ENCODE data around the gene OR4K15.
"Not testable (repeated sequence)": the region's sequence is repeated elsewhere in the genome, so short reads cannot be mapped to it uniquely, and the experiment has no call there.

OR4K15 gene, protein sequence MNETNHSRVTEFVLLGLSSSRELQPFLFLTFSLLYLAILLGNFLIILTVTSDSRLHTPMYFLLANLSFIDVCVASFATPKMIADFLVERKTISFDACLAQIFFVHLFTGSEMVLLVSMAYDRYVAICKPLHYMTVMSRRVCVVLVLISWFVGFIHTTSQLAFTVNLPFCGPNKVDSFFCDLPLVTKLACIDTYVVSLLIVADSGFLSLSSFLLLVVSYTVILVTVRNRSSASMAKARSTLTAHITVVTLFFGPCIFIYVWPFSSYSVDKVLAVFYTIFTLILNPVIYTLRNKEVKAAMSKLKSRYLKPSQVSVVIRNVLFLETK

DNA sequence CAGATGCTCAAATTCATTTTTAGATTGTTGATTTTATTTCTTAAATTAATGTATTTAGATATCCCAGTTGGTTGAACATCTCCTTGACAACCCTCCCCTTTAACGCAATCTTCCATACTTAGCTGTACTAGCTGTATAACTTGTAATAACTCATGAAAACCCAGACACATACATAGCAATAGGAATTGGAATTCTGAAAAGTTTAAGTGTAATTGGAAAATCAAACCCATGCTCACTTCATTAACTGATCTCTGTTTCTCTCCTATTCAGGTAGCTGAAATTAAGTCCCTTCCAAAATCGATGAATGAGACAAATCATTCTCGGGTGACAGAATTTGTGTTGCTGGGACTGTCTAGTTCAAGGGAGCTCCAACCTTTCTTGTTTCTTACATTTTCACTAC is at the start of gene OR4K15:
OR4K15 (plus strand) TSS at position 301 of the 400 bp plus-strand sequence; CDS start at position 301, 0 bp downstream.
- DNase-seq (ENCODE audit: low read depth) = no peak

- DNase-seq (ENCODE audit: low read depth) = no peak
Observed at GRCh38 chr14:19930617-19931016, 44.8 kb upstream of the OR4K15 start, which contains the start of gene OR4K1. Gene OR4K1 (plus strand): TSS chr14:19930917. CDS start chr14:19935667, 4,750 bp downstream.

DNA sequence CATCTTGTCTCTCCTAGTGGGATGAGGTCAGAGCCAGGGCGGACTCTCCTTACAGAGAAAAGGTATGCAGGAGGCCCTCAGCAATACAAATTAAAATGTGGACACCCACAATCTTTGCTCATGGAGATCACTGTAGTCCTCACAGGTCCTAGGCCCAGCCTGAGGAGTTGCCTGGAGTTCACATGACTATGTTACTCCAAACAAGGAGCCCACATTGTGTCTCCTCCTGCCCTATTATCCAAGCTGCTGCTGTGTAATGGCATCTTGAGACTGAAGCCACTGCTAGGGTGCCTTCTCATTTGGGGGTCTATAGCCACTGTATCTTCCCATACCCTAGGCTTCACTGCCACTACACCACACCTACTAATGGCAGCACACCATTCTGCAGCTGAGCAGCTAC is 33.7 kb upstream of the OR4K15 start:
- no peak for DNase-seq (ENCODE audit: low read depth)

DNA sequence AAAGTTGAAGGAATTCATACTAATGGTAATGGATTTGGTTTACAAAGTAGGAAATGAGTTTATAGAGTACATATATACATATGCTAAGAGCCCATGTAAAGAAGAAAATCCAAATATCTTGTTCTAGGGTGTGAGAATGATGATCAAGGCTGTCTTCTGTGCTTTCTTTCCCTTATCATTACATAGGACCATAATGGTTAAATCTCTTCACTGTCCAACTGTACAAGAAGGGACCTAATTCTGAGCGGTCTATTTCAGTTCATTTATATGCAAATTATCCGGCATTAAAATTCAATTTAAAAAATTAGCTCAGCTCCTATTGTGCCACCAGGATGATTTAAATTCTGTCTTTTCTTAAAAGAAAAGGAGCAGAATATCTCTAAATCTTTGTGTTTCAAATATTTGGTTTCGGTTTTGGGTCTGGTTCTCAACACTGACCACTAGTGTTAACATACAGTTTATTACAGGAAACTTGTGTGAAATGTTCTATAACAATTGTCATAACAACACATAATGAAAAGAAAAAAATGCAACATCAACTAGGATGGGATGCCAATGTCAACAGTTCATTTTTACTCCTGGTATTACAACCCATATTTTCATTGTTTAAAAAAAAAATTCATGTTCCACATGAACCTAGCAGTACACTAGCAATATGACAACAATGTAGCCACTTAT is 27.8 kb upstream of the OR4K15 start:
- DNase-seq (ENCODE audit: low read depth) = no peak

DNA sequence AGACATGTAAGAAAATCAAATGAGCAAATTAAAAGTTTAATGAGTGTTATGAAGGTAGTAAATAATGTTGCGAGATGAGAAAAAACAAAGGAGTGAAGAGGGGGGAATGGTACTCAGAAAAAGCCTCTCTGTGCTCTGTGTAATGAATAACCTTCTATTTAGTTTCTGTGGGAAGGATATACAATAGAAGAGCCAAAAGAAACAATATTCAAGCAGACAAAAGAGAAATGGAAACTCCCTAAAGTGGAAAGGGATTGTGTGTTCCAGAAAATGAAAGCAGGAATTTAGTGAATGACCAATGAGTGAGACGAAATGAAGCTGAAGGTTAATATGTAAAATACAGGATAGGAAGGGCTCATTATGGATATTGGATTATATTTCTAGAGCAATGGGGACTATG is 26.2 kb upstream of the OR4K15 start:
- no peak for DNase-seq (ENCODE audit: low read depth)

GRCh38 chr14:19969735-19970134 is 5.7 kb upstream of the OR4K15 start:
- not testable (repeated sequence) for DNase-seq (ENCODE audit: low read depth)

GRCh38 chr14:19974844-19975243 is 547 bp upstream of the OR4K15 start:
- DNase-seq (ENCODE audit: low read depth) = no peak

GRCh38 chr14:19993438-19993837 is 18.0 kb downstream of the OR4K15 start:
- no peak for DNase-seq (ENCODE audit: low read depth)

DNA sequence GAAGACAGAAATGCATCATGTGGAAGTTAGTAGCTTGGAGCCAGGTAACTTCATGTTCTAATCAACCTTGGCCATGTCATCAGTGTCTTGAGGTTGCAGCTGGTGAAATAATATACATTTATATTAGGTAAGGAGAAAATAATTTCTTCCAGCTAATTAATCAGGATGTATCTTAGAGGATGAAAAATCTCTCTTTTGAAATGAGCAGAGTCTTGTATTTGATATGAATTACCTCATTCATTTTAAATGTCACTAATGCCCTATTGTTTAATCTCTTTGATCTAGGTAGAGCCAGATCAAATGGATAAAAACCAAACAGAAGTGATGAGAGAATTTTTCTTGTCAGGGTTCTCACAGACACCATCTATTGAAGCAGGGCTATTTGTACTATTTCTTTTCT is 26.5 kb downstream of the OR4K15 start, which contains the start of gene OR4Q2:
OR4Q2 (plus strand) TSS at position 301 of the 400 bp plus-strand sequence.
- DNase-seq (ENCODE audit: low read depth) = no peak

- DNase-seq (ENCODE audit: low read depth) = no peak
Observed at GRCh38 chr14:20002319-20002718, 26.9 kb downstream of the OR4K15 start.

DNA sequence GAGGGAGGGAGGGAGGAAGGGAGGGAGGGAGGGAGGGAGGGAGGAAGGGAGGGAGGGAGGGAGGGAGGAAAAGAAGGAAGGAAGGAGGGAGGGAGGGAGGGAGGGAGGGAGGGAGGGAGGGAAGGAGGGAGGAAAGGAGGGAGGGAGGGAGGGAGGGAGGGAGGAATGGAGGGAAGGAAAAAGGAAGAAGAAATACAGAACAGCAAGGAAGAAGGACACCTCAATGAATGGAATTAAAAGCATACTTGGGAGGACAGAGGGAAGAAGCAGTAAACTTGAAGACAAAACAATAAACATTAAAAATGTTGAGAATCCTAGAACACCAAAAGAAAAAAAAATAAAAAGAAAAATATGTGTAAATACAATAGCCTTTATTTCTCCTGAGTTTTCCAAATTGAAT is 32.8 kb downstream of the OR4K15 start:
- no peak for DNase-seq (ENCODE audit: low read depth)

DNA sequence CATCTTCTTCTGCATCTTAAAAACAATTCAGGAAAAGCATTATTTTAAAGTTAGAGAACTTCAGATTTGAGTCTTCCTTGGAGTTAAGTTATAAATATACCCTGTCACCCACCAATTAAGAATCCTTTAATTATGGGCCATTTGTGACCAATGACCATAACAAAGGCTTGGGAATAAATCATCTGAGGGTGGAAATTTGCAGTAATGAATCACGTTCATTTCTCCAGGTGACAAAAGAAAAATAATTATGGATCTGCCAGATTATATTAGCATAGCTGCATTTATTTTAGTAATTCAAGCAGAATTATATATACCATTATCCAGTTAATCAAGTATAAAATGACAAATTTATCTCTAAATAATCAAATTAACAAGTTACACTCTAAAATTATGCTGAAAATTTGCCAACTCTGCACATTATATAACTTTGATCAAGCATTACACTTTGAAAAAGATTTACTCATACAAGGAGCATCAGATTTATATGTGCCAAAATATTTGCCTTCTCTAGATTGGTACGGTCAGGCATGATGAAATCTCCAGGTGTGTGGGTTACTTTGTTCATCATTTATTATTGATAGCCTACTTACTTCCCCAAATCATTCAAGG is 44.0 kb downstream of the OR4K15 start, which contains the start of gene OR4K14:
OR4K14 (minus strand) TSS at position 51 of the 609 bp plus-strand sequence. CDS start 4,114 bp downstream, outside the sequence.
- DNase-seq (ENCODE audit: low read depth) = no peak
